Endothelial cell of hepatic sinusoid (primary cell): ENCODE data around the gene PPIC.
"Not testable (repeated sequence)": the region's sequence is repeated elsewhere in the genome, so short reads cannot be mapped to it uniquely, and the experiment has no call there.

Experiments used
- in situ Hi-C: cut with HindIII; loops from 2 replicates; pipeline ENCODE4 v1.10.0; 2017; ENCODE audit warnings: low sequenced_read_pairs

Gene PPIC

DNA sequence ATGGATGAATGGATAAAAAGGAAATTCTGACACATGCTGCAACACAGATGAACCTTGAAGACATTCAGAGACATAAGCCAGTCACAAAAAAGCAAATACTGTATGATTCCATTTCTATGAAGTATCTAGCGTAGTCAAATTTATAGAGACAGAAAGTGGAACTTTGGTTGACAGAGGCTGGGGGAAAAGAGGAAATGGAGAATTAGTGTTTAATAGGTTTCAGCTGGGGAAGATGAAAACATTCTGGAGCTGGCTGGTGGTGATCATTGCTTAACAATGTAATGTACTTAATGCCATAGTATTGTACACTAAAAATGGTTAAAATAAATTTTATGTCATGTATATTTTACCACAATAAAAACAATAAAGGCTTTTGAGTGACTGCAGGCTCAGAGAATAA lies 24.2 kb downstream of the PPIC start:
- in situ Hi-C loops = no loop called here

DNA sequence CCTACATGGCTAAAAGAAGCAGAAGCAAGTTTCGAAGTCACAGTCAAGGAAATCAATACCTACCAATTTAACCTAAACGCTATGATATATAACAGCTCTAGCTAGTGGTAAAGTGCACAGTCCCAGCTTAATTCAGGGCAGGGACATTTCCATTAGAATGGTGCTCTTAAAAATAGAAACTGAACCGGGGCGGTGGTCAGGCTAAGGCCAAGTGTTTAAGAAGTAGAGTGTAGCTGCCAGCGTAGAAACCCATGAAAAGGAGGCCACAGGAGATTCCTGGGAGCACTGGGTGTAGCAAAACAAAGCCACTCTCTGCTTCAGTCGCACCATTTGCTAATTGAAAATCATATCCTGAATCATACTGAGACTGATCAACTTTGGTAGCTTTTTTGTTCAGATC lies 28.8 kb downstream of the PPIC start:
- in situ Hi-C loops = no loop called here

DNA sequence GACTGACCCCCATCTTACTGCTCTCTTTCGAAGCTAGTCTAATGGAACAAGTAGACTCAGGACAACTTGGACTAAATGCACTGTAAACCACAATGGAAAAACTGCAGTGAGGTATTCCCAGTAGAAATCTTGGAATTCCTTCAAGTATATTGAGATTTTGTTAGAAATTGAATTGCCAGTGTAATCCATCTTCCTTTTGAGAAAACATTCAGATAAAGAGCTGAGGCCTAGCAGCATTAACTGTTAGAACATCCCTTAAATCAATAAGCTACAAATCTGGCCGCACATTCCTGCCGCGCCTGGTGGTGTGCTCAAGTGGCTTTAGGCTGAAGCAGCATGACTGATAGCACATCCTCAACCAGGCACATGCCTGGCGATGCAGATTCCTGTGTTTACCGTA lies 29.3 kb downstream of the PPIC start:
- in situ Hi-C loops = no loop called here

GRCh38 chr5:123001808-123002207 lies 34.7 kb downstream of the PPIC start:
- in situ Hi-C loops = no loop called here

GRCh38 chr5:123000731-123001130 lies 35.8 kb downstream of the PPIC start:
- in situ Hi-C loops = no loop called here

- in situ Hi-C loops = no loop called here
Measured at GRCh38 chr5:122999947-123000563, 36.5 kb downstream of the PPIC start.

DNA sequence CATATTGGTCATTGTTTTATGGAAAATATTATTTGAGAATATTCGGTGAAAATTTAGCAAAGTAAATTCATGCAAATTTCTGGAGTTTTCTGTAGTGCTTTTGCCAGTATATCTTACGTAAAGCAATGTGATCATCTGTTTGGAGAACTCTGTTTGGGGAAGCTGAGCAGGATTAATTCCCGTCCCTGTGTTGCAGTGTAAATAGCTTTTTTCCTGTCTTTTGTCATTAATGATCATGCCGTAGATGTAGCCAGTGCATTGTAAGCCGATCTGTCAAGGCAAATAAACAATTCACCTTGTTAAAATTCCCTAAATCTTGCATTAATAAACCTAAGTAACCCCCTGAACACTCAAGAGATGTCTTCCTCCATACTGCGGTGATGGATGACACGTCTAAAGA lies 39.2 kb downstream of the PPIC start:
- in situ Hi-C loops = no loop called here

GRCh38 chr5:122996091-122996490 lies 40.4 kb downstream of the PPIC start:
- in situ Hi-C loops = no loop called here

GRCh38 chr5:122985954-122986721 lies 50.4 kb downstream of the PPIC start:
- in situ Hi-C loops = no loop called here

- in situ Hi-C loops = no loop called here
Measured at GRCh38 chr5:122985006-122985700, 51.4 kb downstream of the PPIC start.

GRCh38 chr5:122984425-122984824 lies 52.1 kb downstream of the PPIC start:
- in situ Hi-C loops = loop anchor here (5.0 kb wide), 1 partner anchor 43 kb away; no protein-coding TSS in a partner anchor

DNA sequence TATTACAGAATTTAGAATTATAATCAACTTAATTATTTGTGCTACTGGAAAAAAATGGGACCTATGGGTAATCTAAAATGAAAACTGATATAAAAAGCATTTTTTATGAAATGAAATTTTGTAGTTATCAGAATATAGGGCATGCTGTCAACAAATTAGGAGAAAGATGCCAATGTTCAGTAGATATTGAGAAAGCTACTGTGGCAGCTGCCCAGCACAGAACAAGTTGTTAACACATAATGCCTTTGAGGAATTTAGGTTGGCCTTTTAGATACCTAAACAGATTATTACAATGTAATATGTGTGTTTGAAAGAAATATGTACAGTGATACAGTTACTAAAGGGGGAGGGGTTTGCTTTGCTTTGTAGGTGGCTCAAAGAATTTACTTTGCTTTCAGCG lies 54.1 kb downstream of the PPIC start:
- in situ Hi-C loops = loop anchor here (5.0 kb wide), 1 partner anchor 45 kb away; no protein-coding TSS in a partner anchor

GRCh38 chr5:122981846-122982245 lies 54.7 kb downstream of the PPIC start:
- in situ Hi-C loops = loop anchor here (5.0 kb wide), 1 partner anchor 45 kb away; no protein-coding TSS in a partner anchor

GRCh38 chr5:122978644-122979297 lies 57.8 kb downstream of the PPIC start:
- in situ Hi-C loops = no loop called here

GRCh38 chr5:122978068-122978467 lies 58.5 kb downstream of the PPIC start:
- in situ Hi-C loops = no loop called here

GRCh38 chr5:122977319-122977718 lies 59.2 kb downstream of the PPIC start:
- in situ Hi-C loops = no loop called here

- in situ Hi-C loops = not testable (repeated sequence)
Measured at GRCh38 chr5:122974251-122974650, 62.3 kb downstream of the PPIC start.

DNA sequence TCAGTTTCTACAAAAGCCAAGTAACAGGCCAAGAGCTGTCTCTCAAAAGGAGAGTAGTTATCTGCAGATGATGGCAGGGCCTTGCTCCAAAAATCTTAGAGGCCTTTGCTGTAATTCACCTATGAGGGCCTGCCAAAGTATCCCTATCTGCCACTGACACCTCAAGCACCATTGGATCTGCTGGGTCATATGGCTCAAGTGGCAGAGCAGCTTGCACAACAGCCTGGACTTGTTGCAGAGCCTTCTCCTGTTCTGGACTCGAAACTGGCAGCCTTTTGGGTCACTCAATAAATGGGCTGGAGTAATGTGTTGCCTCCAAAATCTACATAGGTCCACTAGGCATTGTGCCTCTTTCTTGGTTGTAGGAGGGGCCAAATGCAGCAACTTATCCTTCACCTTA lies 62.8 kb downstream of the PPIC start:
- in situ Hi-C loops = not testable (repeated sequence)
